Measurements from ENCODE around the gene DGLUCY.

The DGLUCY gene

GRCh38 chr14:91108941-91109611 is 4.8 kb upstream of the DGLUCY start (continued):
- TF ChIP-seq ISL1 (CRISPR knock-in tag; IDR thresholded peaks at IDR 0.05) (no peak), ZFP3 (CRISPR knock-in tag; IDR thresholded peaks at IDR 0.05) (no peak)

GRCh38 chr14:91111443-91111842 is 2.4 kb upstream of the DGLUCY start:
- TF ChIP-seq ZNF8 (CRISPR knock-in tag; IDR thresholded peaks at IDR 0.05) = no peak
- no peak for TF ChIP-seq ZNF70 (CRISPR knock-in tag; IDR thresholded peaks at IDR 0.05)
- no peak for TF ChIP-seq CSDC2 (CRISPR knock-in tag; IDR thresholded peaks at IDR 0.05)
- TF ChIP-seq TCF4 (CRISPR knock-in tag; IDR thresholded peaks at IDR 0.05; ENCODE audit: borderline replicate concordance) = no peak
- no peak for TF ChIP-seq GLIS3 (CRISPR knock-in tag; IDR thresholded peaks at IDR 0.05)
- TF ChIP-seq, protein P1, sequence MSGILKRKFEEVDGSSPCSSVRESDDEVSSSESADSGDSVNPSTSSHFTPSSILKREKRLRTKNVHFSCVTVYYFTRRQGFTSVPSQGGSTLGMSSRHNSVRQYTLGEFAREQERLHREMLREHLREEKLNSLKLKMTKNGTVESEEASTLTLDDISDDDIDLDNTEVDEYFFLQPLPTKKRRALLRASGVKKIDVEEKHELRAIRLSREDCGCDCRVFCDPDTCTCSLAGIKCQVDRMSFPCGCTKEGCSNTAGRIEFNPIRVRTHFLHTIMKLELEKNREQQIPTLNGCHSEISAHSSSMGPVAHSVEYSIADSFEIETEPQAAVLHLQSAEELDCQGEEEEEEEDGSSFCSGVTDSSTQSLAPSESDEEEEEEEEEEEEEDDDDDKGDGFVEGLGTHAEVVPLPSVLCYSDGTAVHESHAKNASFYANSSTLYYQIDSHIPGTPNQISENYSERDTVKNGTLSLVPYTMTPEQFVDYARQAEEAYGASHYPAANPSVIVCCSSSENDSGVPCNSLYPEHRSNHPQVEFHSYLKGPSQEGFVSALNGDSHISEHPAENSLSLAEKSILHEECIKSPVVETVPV (CRISPR knock-in tag; IDR thresholded peaks at IDR 0.05) = no peak
- TF ChIP-seq POU6F1 (CRISPR knock-in tag; IDR thresholded peaks at IDR 0.05; ENCODE audit: borderline replicate concordance, low read depth) = no peak
- TF ChIP-seq, protein P2, sequence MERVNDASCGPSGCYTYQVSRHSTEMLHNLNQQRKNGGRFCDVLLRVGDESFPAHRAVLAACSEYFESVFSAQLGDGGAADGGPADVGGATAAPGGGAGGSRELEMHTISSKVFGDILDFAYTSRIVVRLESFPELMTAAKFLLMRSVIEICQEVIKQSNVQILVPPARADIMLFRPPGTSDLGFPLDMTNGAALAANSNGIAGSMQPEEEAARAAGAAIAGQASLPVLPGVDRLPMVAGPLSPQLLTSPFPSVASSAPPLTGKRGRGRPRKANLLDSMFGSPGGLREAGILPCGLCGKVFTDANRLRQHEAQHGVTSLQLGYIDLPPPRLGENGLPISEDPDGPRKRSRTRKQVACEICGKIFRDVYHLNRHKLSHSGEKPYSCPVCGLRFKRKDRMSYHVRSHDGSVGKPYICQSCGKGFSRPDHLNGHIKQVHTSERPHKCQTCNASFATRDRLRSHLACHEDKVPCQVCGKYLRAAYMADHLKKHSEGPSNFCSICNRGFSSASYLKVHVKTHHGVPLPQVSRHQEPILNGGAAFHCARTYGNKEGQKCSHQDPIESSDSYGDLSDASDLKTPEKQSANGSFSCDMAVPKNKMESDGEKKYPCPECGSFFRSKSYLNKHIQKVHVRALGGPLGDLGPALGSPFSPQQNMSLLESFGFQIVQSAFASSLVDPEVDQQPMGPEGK (CRISPR knock-in tag; IDR thresholded peaks at IDR 0.05; ENCODE audit: borderline replicate concordance) = no peak
- TF ChIP-seq ZFP30 (CRISPR knock-in tag; IDR thresholded peaks at IDR 0.05) = no peak
- no peak for TF ChIP-seq ISL1 (CRISPR knock-in tag; IDR thresholded peaks at IDR 0.05)
- TF ChIP-seq OSR1 (CRISPR knock-in tag; IDR thresholded peaks at IDR 0.05) = no peak
- TF ChIP-seq PPARA (CRISPR knock-in tag; IDR thresholded peaks at IDR 0.05; ENCODE audit: borderline replicate concordance) = no peak
- no peak for TF ChIP-seq ZNF565 (CRISPR knock-in tag; conservative IDR thresholded peaks at IDR 0.05; ENCODE audit: low read depth)
- TF ChIP-seq ZC3H10 (CRISPR knock-in tag; IDR thresholded peaks at IDR 0.05) = no peak
- no peak for TF ChIP-seq RARB (CRISPR knock-in tag; IDR thresholded peaks at IDR 0.05)
- TF ChIP-seq, protein P3, sequence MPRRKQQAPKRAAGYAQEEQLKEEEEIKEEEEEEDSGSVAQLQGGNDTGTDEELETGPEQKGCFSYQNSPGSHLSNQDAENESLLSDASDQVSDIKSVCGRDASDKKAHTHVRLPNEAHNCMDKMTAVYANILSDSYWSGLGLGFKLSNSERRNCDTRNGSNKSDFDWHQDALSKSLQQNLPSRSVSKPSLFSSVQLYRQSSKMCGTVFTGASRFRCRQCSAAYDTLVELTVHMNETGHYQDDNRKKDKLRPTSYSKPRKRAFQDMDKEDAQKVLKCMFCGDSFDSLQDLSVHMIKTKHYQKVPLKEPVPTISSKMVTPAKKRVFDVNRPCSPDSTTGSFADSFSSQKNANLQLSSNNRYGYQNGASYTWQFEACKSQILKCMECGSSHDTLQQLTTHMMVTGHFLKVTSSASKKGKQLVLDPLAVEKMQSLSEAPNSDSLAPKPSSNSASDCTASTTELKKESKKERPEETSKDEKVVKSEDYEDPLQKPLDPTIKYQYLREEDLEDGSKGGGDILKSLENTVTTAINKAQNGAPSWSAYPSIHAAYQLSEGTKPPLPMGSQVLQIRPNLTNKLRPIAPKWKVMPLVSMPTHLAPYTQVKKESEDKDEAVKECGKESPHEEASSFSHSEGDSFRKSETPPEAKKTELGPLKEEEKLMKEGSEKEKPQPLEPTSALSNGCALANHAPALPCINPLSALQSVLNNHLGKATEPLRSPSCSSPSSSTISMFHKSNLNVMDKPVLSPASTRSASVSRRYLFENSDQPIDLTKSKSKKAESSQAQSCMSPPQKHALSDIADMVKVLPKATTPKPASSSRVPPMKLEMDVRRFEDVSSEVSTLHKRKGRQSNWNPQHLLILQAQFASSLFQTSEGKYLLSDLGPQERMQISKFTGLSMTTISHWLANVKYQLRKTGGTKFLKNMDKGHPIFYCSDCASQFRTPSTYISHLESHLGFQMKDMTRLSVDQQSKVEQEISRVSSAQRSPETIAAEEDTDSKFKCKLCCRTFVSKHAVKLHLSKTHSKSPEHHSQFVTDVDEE (CRISPR knock-in tag; IDR thresholded peaks at IDR 0.05) = no peak
- no peak for TF ChIP-seq ESRRG (CRISPR knock-in tag; IDR thresholded peaks at IDR 0.05)
- no peak for TF ChIP-seq SNAI2 (CRISPR knock-in tag; IDR thresholded peaks at IDR 0.05)
- no peak for TF ChIP-seq BACH2 (CRISPR knock-in tag; IDR thresholded peaks at IDR 0.05; ENCODE audit: borderline replicate concordance)
- TF ChIP-seq, protein P4, sequence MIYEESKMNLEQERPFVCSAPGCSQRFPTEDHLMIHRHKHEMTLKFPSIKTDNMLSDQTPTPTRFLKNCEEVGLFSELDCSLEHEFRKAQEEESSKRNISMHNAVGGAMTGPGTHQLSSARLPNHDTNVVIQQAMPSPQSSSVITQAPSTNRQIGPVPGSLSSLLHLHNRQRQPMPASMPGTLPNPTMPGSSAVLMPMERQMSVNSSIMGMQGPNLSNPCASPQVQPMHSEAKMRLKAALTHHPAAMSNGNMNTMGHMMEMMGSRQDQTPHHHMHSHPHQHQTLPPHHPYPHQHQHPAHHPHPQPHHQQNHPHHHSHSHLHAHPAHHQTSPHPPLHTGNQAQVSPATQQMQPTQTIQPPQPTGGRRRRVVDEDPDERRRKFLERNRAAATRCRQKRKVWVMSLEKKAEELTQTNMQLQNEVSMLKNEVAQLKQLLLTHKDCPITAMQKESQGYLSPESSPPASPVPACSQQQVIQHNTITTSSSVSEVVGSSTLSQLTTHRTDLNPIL (CRISPR knock-in tag; IDR thresholded peaks at IDR 0.05; ENCODE audit: low read depth) = no peak
- ATAC-seq = no peak

DNA sequence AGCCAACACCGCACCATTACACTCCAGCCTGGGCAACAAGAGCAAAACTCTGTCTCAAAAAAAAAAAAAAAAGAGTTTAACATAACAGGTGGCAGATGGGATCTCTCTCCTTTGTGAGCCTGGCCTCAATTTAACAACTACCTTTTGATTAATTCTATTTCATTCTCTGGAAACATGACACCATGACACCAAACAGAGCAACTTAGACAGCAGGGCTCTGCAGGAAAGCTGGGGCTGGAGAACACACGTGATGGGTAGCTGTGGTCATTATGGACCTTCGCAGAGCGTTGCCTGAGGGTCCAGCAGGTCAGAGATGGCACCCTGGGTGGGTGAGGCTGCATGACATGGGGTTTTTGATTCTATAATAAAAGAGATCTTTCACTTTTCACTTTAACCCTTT is 1.7 kb upstream of the DGLUCY start:
- no peak for ATAC-seq

More for the DNA sequence above, 1.7 kb upstream of the DGLUCY start:
- TF ChIP-seq GLIS3 (CRISPR knock-in tag; IDR thresholded peaks at IDR 0.05) = no peak
- TF ChIP-seq, protein P3 (CRISPR knock-in tag; IDR thresholded peaks at IDR 0.05) = no peak
- TF ChIP-seq, protein P2 (CRISPR knock-in tag; IDR thresholded peaks at IDR 0.05; ENCODE audit: borderline replicate concordance) = no peak
- TF ChIP-seq CSDC2 (CRISPR knock-in tag; IDR thresholded peaks at IDR 0.05) = no peak
- TF ChIP-seq TCF4 (CRISPR knock-in tag; IDR thresholded peaks at IDR 0.05; ENCODE audit: borderline replicate concordance) = no peak
- no peak for TF ChIP-seq SNAI2 (CRISPR knock-in tag; IDR thresholded peaks at IDR 0.05)
- TF ChIP-seq, protein P4 (CRISPR knock-in tag; IDR thresholded peaks at IDR 0.05; ENCODE audit: low read depth) = no peak
- TF ChIP-seq ZFP30 (CRISPR knock-in tag; IDR thresholded peaks at IDR 0.05) = no peak
- no peak for TF ChIP-seq RARB (CRISPR knock-in tag; IDR thresholded peaks at IDR 0.05)
- TF ChIP-seq ZNF565 (CRISPR knock-in tag; conservative IDR thresholded peaks at IDR 0.05; ENCODE audit: low read depth) = no peak

Data from SK-N-SH treated with all-trans-retinoic acid at 6 μM for 48 hours (cell line).